B cell (primary cell): ENCODE data around the gene MPP4. TPM values are rescaled to one million over a fixed set of nuclear protein-coding genes. Genes with fewer than 3 reads are reported as not detected.
"Not testable (repeated sequence)": the region's sequence is repeated elsewhere in the genome, so short reads cannot be mapped to it uniquely, and the experiment has no call there.

ENCODE experiments used
- ATAC-seq: fragments of 200-7000 bp; cut with Tn5 transposase; one replicate; pipeline ENCODE4 v1.10.0; 2021; ENCODE audit warnings: low read depth, mild to moderate bottlenecking, moderate number of reproducible peaks, moderate library complexity
- CTCF ChIA-PET: fragments of 350-600 bp; sonication (Branson Sonifier 250); formaldehyde crosslinking; loops from one replicate; lab custom pipeline; 2021; ENCODE audit warnings: antibody characterized with exemption, inconsistent platforms; lab: Charles Lee
- POLR2A ChIA-PET: fragments of 350-600 bp; sonication (Branson Sonifier 250); formaldehyde crosslinking; loops from one replicate; lab custom pipeline; 2021; ENCODE audit warnings: antibody characterized with exemption; lab: Charles Lee
- DNase-seq: peaks from one replicate; pipeline ENCODE4 v3.0.0; 2013
- H2AFZ ChIP-seq: 2 replicates; pipeline ENCODE4 v1.6.1; 2012; ENCODE audit warnings: mild to moderate bottlenecking, low read depth, low read length; ENCODE audit not compliant: insufficient read depth, poor library complexity, severe bottlenecking
- H3K27ac ChIP-seq, 2 donors: 1 replicate in 1 of 2; 2 replicates in 1 of 2; pipeline ENCODE4 v1.5.1; 2012 to 2013; ENCODE audit warnings: low read length in 2 of 2, mild to moderate bottlenecking in 2 of 2, moderate library complexity in 1 of 2
- H3K27me3 ChIP-seq, 4 experiments: fragments of 200-600 bp in 1 of 4; sonication (generic) in 1 of 4; replicated peaks in 1 of 4; 1 replicate in 2 of 4; 2 replicates in 2 of 4; pipeline versions ENCODE4 v1.6.1 to v1.7.0; 2013 to 2016; ENCODE audit warnings: low read length in 3 of 4, mild to moderate bottlenecking in 2 of 4, mixed read lengths in 1 of 4, moderate library complexity in 1 of 4; ENCODE audit not compliant: insufficient read depth in 4 of 4, control insufficient read depth in 3 of 4; ENCODE audit errors: control extremely low read depth in 1 of 4
- H3K36me3 ChIP-seq, 2 experiments: replicated peaks in 1 of 2; 1 replicate in 1 of 2; 2 replicates in 1 of 2; pipeline versions ENCODE4 v1.6.1 to v1.7.1; 2013; ENCODE audit warnings: low read length in 1 of 2; ENCODE audit not compliant: insufficient read depth in 2 of 2, control insufficient read depth in 1 of 2; ENCODE audit errors: control extremely low read depth in 1 of 2, extremely low read depth in 1 of 2
- H3K4me1 ChIP-seq, 2 donors: fragments of 200-600 bp in 1 of 2; sonication (generic) in 1 of 2; 1 replicate in 1 of 2; 2 replicates in 1 of 2; pipeline versions ENCODE4 v1.5.1 to v1.6.1; 2013 to 2017; ENCODE audit warnings: low read length in 2 of 2; ENCODE audit not compliant: control insufficient read depth in 2 of 2, insufficient read depth in 2 of 2
- H3K4me2 ChIP-seq: replicated peaks from 2 replicates; pipeline ENCODE3; 2012; ENCODE audit warnings: mild to moderate bottlenecking, low read depth, low read length; ENCODE audit not compliant: poor library complexity, severe bottlenecking
- H3K4me3 ChIP-seq, 5 experiments: fragments of 200-600 bp in 1 of 5; sonication (generic) in 1 of 5; 1 replicate in 3 of 5; 2 replicates in 2 of 5; pipeline versions ENCODE4 v1.5.1 to v1.7.0; 2011 to 2016; ENCODE audit warnings: low read length in 4 of 5, mild to moderate bottlenecking in 4 of 5, low read depth in 2 of 5, control low read depth in 1 of 5, moderate library complexity in 1 of 5; ENCODE audit not compliant: insufficient read depth in 1 of 5; ENCODE audit errors: control extremely low read depth in 1 of 5, extremely low read depth in 1 of 5
- H3K79me2 ChIP-seq: fragments of 200-600 bp; sonication (generic); one replicate; pipeline ENCODE4 v1.6.0; 2016; ENCODE audit warnings: low read length; ENCODE audit not compliant: control insufficient read depth, insufficient read depth
- H3K9ac ChIP-seq: fragments of 200-600 bp; sonication (generic); 2 replicates; pipeline ENCODE4 v1.6.1; 2017; ENCODE audit warnings: mild to moderate bottlenecking, low read length, moderate library complexity
- H3K9me3 ChIP-seq, 3 donors: one replicate each; pipeline versions ENCODE4 v1.6.1 to v1.7.1; 2013; ENCODE audit warnings: low read length in 2 of 3; ENCODE audit not compliant: control insufficient read depth in 2 of 3, insufficient read depth in 1 of 3; ENCODE audit errors: control extremely low read depth in 1 of 3
- H4K20me1 ChIP-seq: 2 replicates; pipeline ENCODE4 v1.6.0; 2012; ENCODE audit warnings: mild to moderate bottlenecking, low read length; ENCODE audit not compliant: insufficient read depth, control insufficient read depth, poor library complexity, severe bottlenecking
- H3K27ac Mint-ChIP-seq: one replicate; pipeline ENCODE4 v1.8.0; 2021; ENCODE audit warnings: mixed read lengths
- H3K27me3 Mint-ChIP-seq: one replicate; pipeline ENCODE4 v1.8.0; 2021; ENCODE audit warnings: mixed read lengths
- H3K4me1 Mint-ChIP-seq: one replicate; pipeline ENCODE4 v1.8.0; 2021; ENCODE audit warnings: mixed read lengths
- H3K4me3 Mint-ChIP-seq: one replicate; pipeline ENCODE4 v1.8.0; 2021; ENCODE audit warnings: mixed read lengths
- H3K9me3 Mint-ChIP-seq: one replicate; pipeline ENCODE4 v1.8.0; 2022; ENCODE audit warnings: mixed read lengths; ENCODE audit not compliant: insufficient read depth
- EZH2 ChIP-seq: IDR thresholded peaks from 2 replicates; pipeline ENCODE4 v1.6.1; 2012; ENCODE audit warnings: borderline replicate concordance, low read depth, mild to moderate bottlenecking, moderate library complexity, low read length; ENCODE audit not compliant: insufficient read depth, poor library complexity, severe bottlenecking
- WGBS: methylation state at CpG from one replicate; pipeline ENCODE4 v1.1.5; 2013; ENCODE audit warnings: missing lambda C conversion rate; ENCODE audit not compliant: insufficient coverage; 5-methylcytosine and 5-hydroxymethylcytosine counted together
- intact Hi-C: fragments of 100-400 bp; cut with micrococcal nuclease; formaldehyde crosslinking; loops from one replicate; pipeline ENCODE4 v1.10.0; 2022
- polyA plus RNA-seq: library from polyadenylated mRNA; depleted of rRNA; stranded (reverse); fragments of >200 nt; gene quantifications from 2 replicates; pipeline ENCODE4 v1.2.3, GENCODE V29; 2012
- total RNA-seq, 2 donors: library from RNA; stranded (reverse); fragments of 120-200 nt in 1 of 2; gene quantifications; 1 replicate in 1 of 2; 2 replicates in 1 of 2; pipeline versions ENCODE4 v1.2.3 to v1.2.4, GENCODE V29; 2013 to 2022
- TF ChIP-seq, protein P1 (sequence below): fragments of 200-600 bp; IDR thresholded peaks from one replicate; pipeline ENCODE4 v1.8.0; 2022; ENCODE audit warnings: antibody characterized with exemption, mild to moderate bottlenecking

Gene MPP4
- total and polyA plus RNA-seq, 2 donors (not counting 1 experiment from before 2014, with no cell fraction given) = not detected

- no peaks in the 10 kb centered on the region for H3K9me3 Mint-ChIP-seq
- no peak overlapping the region for H3K9ac ChIP-seq
- no peak overlapping the region for H3K4me3 ChIP-seq
- H3K4me3 Mint-ChIP-seq = no peak overlapping the region
- no peaks in the 10 kb centered on the region for H3K4me1 Mint-ChIP-seq
- no peaks in the 10 kb centered on the region for H3K36me3 ChIP-seq
- no peak for TF ChIP-seq EZH2
- TF ChIP-seq, protein P1, sequence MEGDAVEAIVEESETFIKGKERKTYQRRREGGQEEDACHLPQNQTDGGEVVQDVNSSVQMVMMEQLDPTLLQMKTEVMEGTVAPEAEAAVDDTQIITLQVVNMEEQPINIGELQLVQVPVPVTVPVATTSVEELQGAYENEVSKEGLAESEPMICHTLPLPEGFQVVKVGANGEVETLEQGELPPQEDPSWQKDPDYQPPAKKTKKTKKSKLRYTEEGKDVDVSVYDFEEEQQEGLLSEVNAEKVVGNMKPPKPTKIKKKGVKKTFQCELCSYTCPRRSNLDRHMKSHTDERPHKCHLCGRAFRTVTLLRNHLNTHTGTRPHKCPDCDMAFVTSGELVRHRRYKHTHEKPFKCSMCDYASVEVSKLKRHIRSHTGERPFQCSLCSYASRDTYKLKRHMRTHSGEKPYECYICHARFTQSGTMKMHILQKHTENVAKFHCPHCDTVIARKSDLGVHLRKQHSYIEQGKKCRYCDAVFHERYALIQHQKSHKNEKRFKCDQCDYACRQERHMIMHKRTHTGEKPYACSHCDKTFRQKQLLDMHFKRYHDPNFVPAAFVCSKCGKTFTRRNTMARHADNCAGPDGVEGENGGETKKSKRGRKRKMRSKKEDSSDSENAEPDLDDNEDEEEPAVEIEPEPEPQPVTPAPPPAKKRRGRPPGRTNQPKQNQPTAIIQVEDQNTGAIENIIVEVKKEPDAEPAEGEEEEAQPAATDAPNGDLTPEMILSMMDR = no peak
- no peak overlapping the region for H3K27ac ChIP-seq
- intact Hi-C loops = no loop called here
- no peak overlapping the region for H3K27ac Mint-ChIP-seq
- no peaks in the 10 kb centered on the region for H4K20me1 ChIP-seq
- no peaks in the 10 kb centered on the region for H3K79me2 ChIP-seq
- 80% methylated on average over 1 of the region's 2 CpGs for WGBS
- H2AFZ ChIP-seq = no peak overlapping the region
- H3K4me1 ChIP-seq = no peaks in the 10 kb centered on the region
- ATAC-seq = no peak
- H3K27me3 Mint-ChIP-seq = peaks cover 7% of the 10 kb centered on the region
- CTCF ChIA-PET = no interaction called here
- POLR2A ChIA-PET = no interaction called here
- H3K4me2 ChIP-seq = no peak overlapping the region
- no peaks in the 10 kb centered on the region for H3K27me3 ChIP-seq
- DNase-seq = no peak
- no peaks in the 10 kb centered on the region for H3K9me3 ChIP-seq
These were observed 24.9 kb downstream of the MPP4 start for GRCh38 chr2:201673546-201673945.

DNA sequence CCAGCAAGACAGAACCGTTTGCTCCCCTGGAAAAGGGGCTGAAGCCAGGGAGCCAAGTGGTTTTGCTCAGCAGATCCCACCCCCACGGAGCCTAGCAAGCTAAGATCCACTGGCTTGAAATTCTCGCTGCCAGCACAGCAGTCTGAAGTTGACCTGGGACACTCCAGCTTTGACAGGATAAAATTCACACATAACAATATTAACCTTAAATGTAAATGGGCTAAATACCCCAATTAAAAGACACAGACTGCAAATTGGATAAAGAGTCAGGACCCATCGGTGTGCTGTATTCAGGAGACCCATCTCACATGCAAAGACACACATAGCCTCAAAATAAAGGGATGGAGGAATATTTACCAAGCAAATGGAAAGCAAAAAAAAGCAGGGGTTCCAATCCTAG, 27.2 kb downstream of the MPP4 start:
- H3K27ac ChIP-seq, H3K79me2 ChIP-seq, intact Hi-C loops, H4K20me1 ChIP-seq, H3K4me2 ChIP-seq, H3K4me1 Mint-ChIP-seq, H3K4me1 ChIP-seq, H3K27me3 ChIP-seq, H3K9ac ChIP-seq, H3K4me3 Mint-ChIP-seq, ATAC-seq, H3K9me3 ChIP-seq, CTCF ChIA-PET, H3K27ac Mint-ChIP-seq, DNase-seq, H3K9me3 Mint-ChIP-seq, H3K27me3 Mint-ChIP-seq, H3K36me3 ChIP-seq, H2AFZ ChIP-seq, H3K4me3 ChIP-seq, POLR2A ChIA-PET: not testable (repeated sequence)
- 43% methylated on average over 2 of the region's 4 CpGs for WGBS
